ENCODE measurements around the gene ZNF300. TPM values are rescaled to one million over a fixed set of nuclear protein-coding genes. Genes with fewer than 3 reads are reported as not detected.

ZNF300 gene
- total RNA-seq, 2 donors from 2014 or later, result 4.7 to 7.9 TPM

- Histone ChIP-seq H3K4me1 (peaks cover 4% of the 10 kb centered on the region), H3K4me3 (no peak overlapping the region), H3K9me3 (peaks cover 0 to 43% (median 2%) of the 10 kb centered on the region in 3 donors), H3K36me3 (replicated peaks in 1 of 2; ENCODE audit: insufficient read depth in 1 of 2, low read depth in 2 of 2) (peaks cover 8 to 14% of the 10 kb centered on the region in 2 donors), H3K27ac (no peak overlapping the region), H3K27me3 (no peaks in the 10 kb centered on the region)
- TF ChIP-seq CTCF (IDR thresholded peaks at IDR 0.05) (no peak), POLR2A (IDR thresholded peaks at IDR 0.05) (no peak)
- intact Hi-C loops (cut with DNase I), result no loop called here
- no peak for DNase-seq
- ATAC-seq, result no peak
- WGBS, 2 donors, result 91 to 100% methylated on average over 2 of the region's 2 CpGs
These were observed 3.3 kb downstream of the ZNF300 start for GRCh38 chr5:150901446-150901845.

- intact Hi-C loops (cut with DNase I), result no loop called here
- ATAC-seq, result no peak
- H3K27ac ChIP-seq, result no peak overlapping the region
- peaks cover 0 to 73% (median 2%) of the 10 kb centered on the region in 3 donors for H3K9me3 ChIP-seq
- no peak overlapping the region for H3K4me3 ChIP-seq
- 91 to 94% methylated on average over 8 of the region's 8 CpGs for WGBS, 2 donors
- no peaks in the 10 kb centered on the region for H3K4me1 ChIP-seq
- peaks cover 6 to 14% of the 10 kb centered on the region in 2 donors for H3K36me3 ChIP-seq (replicated peaks in 1 of 2; ENCODE audit: insufficient read depth in 1 of 2, low read depth in 2 of 2)
- no peak for DNase-seq
- no peak for TF ChIP-seq CTCF (IDR thresholded peaks at IDR 0.05)
- no peak for TF ChIP-seq POLR2A (IDR thresholded peaks at IDR 0.05)
- H3K27me3 ChIP-seq, result no peaks in the 10 kb centered on the region
These were observed 9.1 kb downstream of the ZNF300 start for GRCh38 chr5:150895431-150896428.

GRCh38 chr5:150879358-150879757 lies 25.4 kb downstream of the ZNF300 start:
- peaks cover 0 to 5% (median 0%) of the 10 kb centered on the region in 3 donors for H3K9me3 ChIP-seq
- H3K36me3 ChIP-seq (replicated peaks in 1 of 2; ENCODE audit: insufficient read depth in 1 of 2, low read depth in 2 of 2), result no peaks in the 10 kb centered on the region
- no peak overlapping the region for H3K27ac ChIP-seq
- H3K27me3 ChIP-seq, result no peaks in the 10 kb centered on the region
- TF ChIP-seq CTCF (IDR thresholded peaks at IDR 0.05) (no peak), POLR2A (IDR thresholded peaks at IDR 0.05) (no peak)
- no peaks in the 10 kb centered on the region for H3K4me1 ChIP-seq
- DNase-seq, result no peak
- H3K4me3 ChIP-seq, result no peak overlapping the region
- ATAC-seq, result no peak
- intact Hi-C loops (cut with DNase I), result no loop called here

GRCh38 chr5:150862070-150862469 lies 42.7 kb downstream of the ZNF300 start:
- WGBS, 2 donors, result 64 to 100% methylated on average over 1 of the region's 1 CpG
- DNase-seq, result no peak
- H3K27ac ChIP-seq, result no peak overlapping the region
- no peak overlapping the region for H3K4me3 ChIP-seq
- no peaks in the 10 kb centered on the region for H3K4me1 ChIP-seq
- H3K27me3 ChIP-seq, result no peaks in the 10 kb centered on the region
- H3K36me3 ChIP-seq (replicated peaks in 1 of 2; ENCODE audit: insufficient read depth in 1 of 2, low read depth in 2 of 2), result no peaks in the 10 kb centered on the region
- peaks cover 0 to 13% (median 0%) of the 10 kb centered on the region in 3 donors for H3K9me3 ChIP-seq
- no peak for TF ChIP-seq CTCF (IDR thresholded peaks at IDR 0.05)
- no peak for TF ChIP-seq POLR2A (IDR thresholded peaks at IDR 0.05)
- ATAC-seq, result no peak
- intact Hi-C loops (cut with DNase I), result no loop called here
